ENCODE results near the gene DDX60. TPM values are rescaled to one million over a fixed set of nuclear protein-coding genes. Genes with fewer than 3 reads are reported as not detected.

The DDX60 gene
- total and polyA plus RNA-seq, 10 of the 15 experiments (the other 5 are each of a cell fraction or from before 2014, with no cell fraction given): 2.7 to 28.4 (median 6.3) TPM

DNA sequence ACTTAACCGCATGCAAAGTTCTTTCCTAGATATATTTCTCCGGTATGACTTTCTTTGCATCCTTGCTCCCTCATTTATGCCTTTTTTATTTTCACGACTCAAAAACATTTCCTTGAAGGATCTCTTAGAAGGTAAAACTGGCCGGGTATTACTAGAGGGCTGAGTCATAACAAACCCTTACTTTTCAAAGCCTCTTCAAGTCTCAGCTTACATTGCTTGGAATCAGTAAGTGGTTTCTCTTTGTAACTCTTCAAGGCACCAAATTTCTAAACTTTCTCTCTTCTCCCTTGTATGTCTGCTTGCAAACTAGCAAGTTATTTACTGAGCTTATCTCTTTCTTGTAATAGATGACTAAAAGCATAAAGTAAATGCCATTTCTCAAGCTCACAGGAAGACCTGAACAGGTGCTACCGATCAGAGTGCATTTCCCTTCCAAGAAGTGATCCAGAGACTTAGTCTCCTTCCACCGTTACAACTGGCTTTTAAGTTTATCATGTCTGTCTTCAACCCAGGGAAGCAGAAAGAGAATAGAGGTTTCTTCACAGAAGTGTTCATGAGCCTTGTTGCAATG, 150.8 kb downstream of the DDX60 start:
- in situ Hi-C loops (cut with MboI) (no loop called here), intact Hi-C loops (cut with micrococcal nuclease; ENCODE audit: unreplicated experiment) (no loop called here)
- CTCF ChIA-PET: interaction anchor here (0.6 kb wide), 1 partner anchor 1841 kb away, joined by 3 read pairs; no protein-coding TSS in a partner anchor
- SMC1A ChIA-PET (ENCODE audit: uncharacterized antibody, unreplicated experiment): no interaction called here
- no peak overlapping the region for H3K4me3 ChIP-seq
- no peak overlapping the region for H2AFZ ChIP-seq (ENCODE audit: control insufficient read depth, low read depth, low read length)
- H3K4me1 ChIP-seq (ENCODE audit: control insufficient read depth, insufficient read depth, low read length): no peaks in the 10 kb centered on the region
- no peaks in the 10 kb centered on the region for H3K36me3 ChIP-seq (ENCODE audit: control insufficient read depth in 2 of 2, insufficient read depth in 2 of 2, low read length in 1 of 2)
- no TSS peak for BruUV-seq (replicated peaks)
- no peaks in the 10 kb centered on the region for H3K27me3 ChIP-seq (replicated peaks in 1 of 2; ENCODE audit: control insufficient read depth in 2 of 2, insufficient read depth in 2 of 2, low read length in 1 of 2)
- ATAC-seq (peak; percentile 47; the same call in 2 of the 3 replicates), DNase-seq (ENCODE audit: low read depth, low spot score) (no peak), FAIRE-seq (no peak)
- RAD21 ChIA-PET (ENCODE audit: unreplicated experiment): no interaction called here
- H3K9ac ChIP-seq (ENCODE audit: control insufficient read depth, insufficient read depth, low read length): no peak overlapping the region
- H3K27ac ChIP-seq (ENCODE audit: control insufficient read depth, insufficient read depth): no peak overlapping the region
- H4K20me1 ChIP-seq (ENCODE audit: control insufficient read depth, insufficient read depth): no peaks in the 10 kb centered on the region
- POLR2A ChIA-PET: no interaction called here
- H3K4me2 ChIP-seq (ENCODE audit: control insufficient read depth, insufficient read depth): no peak overlapping the region
- no peaks in the 10 kb centered on the region for H3K79me2 ChIP-seq (ENCODE audit: control insufficient read depth, insufficient read depth, low read length)
- TF ChIP-seq LARP7 (IDR thresholded peaks at IDR 0.05) (no peak), ZNF622 (IDR thresholded peaks at IDR 0.05) (no peak)
- 44% methylated on average over 6 of the region's 6 CpGs for WGBS (ENCODE audit: insufficient coverage, insufficient replicate concordance, low lambda C conversion rate, missing lambda C conversion rate)
- H3K9me3 ChIP-seq (replicated peaks; ENCODE audit: control insufficient read depth, insufficient read depth, low read length): no peaks in the 10 kb centered on the region

Other genes with a start within 250 kb of the DDX60 start
- gene ANXA10, start 226.2 kb downstream of the DDX60 start, total RNA-seq (2014; rRNA removed): not detected in 2 replicates
- not detected in 2 replicates for gene ANXA10, start 226.2 kb downstream of the DDX60 start, total RNA-seq (2014; rRNA removed; fragmentation: Illumina TruSeq; extraction: Trizol)
- not detected in 2 replicates for gene ANXA10, start 226.2 kb downstream of the DDX60 start, total RNA-seq (2021)
- not detected in 2 replicates for gene ANXA10, start 226.2 kb downstream of the DDX60 start, polyA plus RNA-seq (2011; rRNA removed)
- gene ANXA10, start 226.2 kb downstream of the DDX60 start, polyA plus RNA-seq (2014; fragmentation: Illumina TruSeq; extraction: Trizol): not detected in 2 replicates
- gene ANXA10, start 226.2 kb downstream of the DDX60 start, polyA plus RNA-seq (2014; fragmentation: Nextera tagmentation; extraction: Ambion mirVana): not detected
- gene ANXA10, start 226.2 kb downstream of the DDX60 start, polyA plus RNA-seq (2014; rRNA removed): not detected in 2 replicates
- gene ANXA10, start 226.2 kb downstream of the DDX60 start, polyA plus RNA-seq (2016; fragmentation: Nextera tagmentation; extraction: Ambion mirVana): not detected
- gene DDX60L, start 161.7 kb upstream of the DDX60 start, total RNA-seq (2014; rRNA removed): 1.2 and 2.0 TPM in 2 replicates
- 1.6 and 2.3 TPM in 2 replicates for gene DDX60L, start 161.7 kb upstream of the DDX60 start, total RNA-seq (2014; rRNA removed; fragmentation: Illumina TruSeq; extraction: Trizol)
- 2.5 and 3.0 TPM in 2 replicates for gene DDX60L, start 161.7 kb upstream of the DDX60 start, total RNA-seq (2021)
- 3.9 and 7.0 TPM in 2 replicates for gene DDX60L, start 161.7 kb upstream of the DDX60 start, polyA plus RNA-seq (2011; rRNA removed)
- 2.7 and 6.0 TPM in 2 replicates for gene DDX60L, start 161.7 kb upstream of the DDX60 start, polyA plus RNA-seq (2014; fragmentation: Illumina TruSeq; extraction: Trizol)
- under 1 TPM; 0.71 to 0.80 TPM for gene DDX60L, start 161.7 kb upstream of the DDX60 start, polyA plus RNA-seq (2014; fragmentation: Nextera tagmentation; extraction: Ambion mirVana)
- gene DDX60L, start 161.7 kb upstream of the DDX60 start, polyA plus RNA-seq (2014; rRNA removed): 0.88 and 1.3 TPM in 2 replicates
- gene DDX60L, start 161.7 kb upstream of the DDX60 start, polyA plus RNA-seq (2016; fragmentation: Nextera tagmentation; extraction: Ambion mirVana): under 1 TPM; 0.35 to 0.54 TPM
- 1.0 and 1.7 TPM in 2 replicates for gene PALLD, start 178.3 kb upstream of the DDX60 start, total RNA-seq (2014; rRNA removed)
- gene PALLD, start 178.3 kb upstream of the DDX60 start, total RNA-seq (2014; rRNA removed; fragmentation: Illumina TruSeq; extraction: Trizol): 1.1 and 1.7 TPM in 2 replicates
- gene PALLD, start 178.3 kb upstream of the DDX60 start, total RNA-seq (2021): 2.1 TPM in 2 replicates
- 7.7 and 10.7 TPM in 2 replicates for gene PALLD, start 178.3 kb upstream of the DDX60 start, polyA plus RNA-seq (2011; rRNA removed)
- 1.3 and 2.4 TPM in 2 replicates for gene PALLD, start 178.3 kb upstream of the DDX60 start, polyA plus RNA-seq (2014; fragmentation: Illumina TruSeq; extraction: Trizol)
- gene PALLD, start 178.3 kb upstream of the DDX60 start, polyA plus RNA-seq (2014; fragmentation: Nextera tagmentation; extraction: Ambion mirVana): 1 to 10 TPM; 1.4 TPM
- 0.98 and 2.0 TPM in 2 replicates for gene PALLD, start 178.3 kb upstream of the DDX60 start, polyA plus RNA-seq (2014; rRNA removed)
- gene PALLD, start 178.3 kb upstream of the DDX60 start, polyA plus RNA-seq (2016; fragmentation: Nextera tagmentation; extraction: Ambion mirVana): 1 to 10 TPM; 1.4 to 2.7 TPM